GM19463 (cell line): ENCODE measurements around the gene SLC38A3.

Experiments used
- ATAC-seq: cut with Tn5 transposase; IDR thresholded peaks from one replicate; pipeline ENCODE4 v1.9.1; 2021; ENCODE audit warnings: mild to moderate bottlenecking, moderate library complexity; ENCODE audit not compliant: unreplicated experiment

Gene SLC38A3

DNA sequence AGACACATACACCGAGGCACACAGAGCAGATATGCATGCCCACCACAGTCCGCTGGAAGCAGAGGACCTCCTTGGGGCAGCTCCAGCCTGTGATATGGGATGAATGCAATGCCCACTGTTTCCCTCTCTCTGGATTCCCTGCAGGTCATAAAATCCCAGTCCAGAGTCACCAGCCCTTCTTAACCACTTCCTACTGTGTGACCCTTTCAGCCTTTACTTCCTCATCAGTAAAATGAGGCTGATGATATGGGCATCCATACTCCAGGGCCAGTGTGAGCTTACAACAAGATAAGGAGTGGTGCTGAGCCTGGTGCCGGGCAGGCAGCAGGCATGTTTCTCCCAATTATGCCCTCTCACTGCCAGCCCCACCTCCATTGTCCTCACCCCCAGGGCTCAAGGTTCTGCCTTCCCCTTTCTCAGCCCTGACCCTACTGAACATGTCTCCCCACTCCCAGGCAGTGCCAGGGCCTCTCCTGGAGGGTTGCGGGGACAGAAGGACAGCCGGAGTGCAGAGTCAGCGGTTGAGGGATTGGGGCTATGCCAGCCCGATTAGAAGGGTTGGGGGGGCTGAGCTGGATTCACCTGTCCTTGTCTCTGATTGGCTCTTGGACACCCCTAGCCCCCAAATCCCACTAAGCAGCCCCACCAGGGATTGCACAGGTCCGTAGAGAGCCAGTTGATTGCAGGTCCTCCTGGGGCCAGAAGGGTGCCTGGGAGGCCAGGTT, 14.0 kb upstream of the SLC38A3 start, which contains the start of gene GNAT1:
Gene GNAT1 (plus strand): TSS at position 675 of the 725 bp plus-strand sequence. CDS start 116 bp downstream, outside the sequence.
- no peak for ATAC-seq

DNA sequence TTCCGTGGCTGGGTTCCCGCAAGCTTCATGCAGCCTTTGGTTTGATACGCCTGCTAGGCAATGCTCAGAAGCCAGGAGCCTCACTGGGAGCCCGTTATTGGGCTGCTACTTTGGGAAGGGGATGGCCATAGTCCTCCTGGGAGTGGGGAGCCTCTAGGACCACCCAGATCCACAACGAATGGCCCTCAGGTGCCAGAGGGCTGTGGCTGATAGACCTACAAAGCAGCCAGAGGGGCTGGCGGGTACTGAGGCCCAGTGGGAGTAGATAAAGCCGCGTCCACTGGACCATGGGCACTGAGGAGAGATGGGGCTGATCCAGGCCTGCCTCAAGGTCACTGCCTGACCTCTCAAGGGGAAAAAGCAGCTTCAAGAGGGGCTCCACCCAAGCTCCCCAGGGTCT, 12.9 kb upstream of the SLC38A3 start:
- ATAC-seq: no peak

DNA sequence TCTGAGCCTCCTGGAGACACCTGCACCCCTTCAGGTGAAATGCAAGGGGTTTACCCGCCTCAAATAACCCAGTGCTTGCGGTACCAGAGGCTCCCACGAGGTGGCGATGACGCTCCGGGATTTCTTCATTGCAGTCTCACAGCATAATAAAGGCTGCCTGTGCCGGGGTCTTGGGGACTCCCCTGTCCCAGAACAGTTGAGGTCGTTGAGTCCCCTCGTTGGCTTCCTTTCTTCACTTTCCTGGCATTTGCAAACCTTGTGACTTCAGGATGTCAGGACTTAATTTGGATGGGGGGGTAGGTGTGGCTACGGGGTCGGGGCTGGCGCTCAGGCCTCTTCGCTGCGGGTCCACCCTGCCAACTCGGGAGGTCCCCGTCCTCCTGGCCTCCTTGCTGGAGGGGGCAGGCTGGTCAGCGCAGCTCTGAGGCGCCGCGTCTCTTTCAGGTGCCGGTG, 12.4 kb upstream of the SLC38A3 start:
- ATAC-seq: no peak

DNA sequence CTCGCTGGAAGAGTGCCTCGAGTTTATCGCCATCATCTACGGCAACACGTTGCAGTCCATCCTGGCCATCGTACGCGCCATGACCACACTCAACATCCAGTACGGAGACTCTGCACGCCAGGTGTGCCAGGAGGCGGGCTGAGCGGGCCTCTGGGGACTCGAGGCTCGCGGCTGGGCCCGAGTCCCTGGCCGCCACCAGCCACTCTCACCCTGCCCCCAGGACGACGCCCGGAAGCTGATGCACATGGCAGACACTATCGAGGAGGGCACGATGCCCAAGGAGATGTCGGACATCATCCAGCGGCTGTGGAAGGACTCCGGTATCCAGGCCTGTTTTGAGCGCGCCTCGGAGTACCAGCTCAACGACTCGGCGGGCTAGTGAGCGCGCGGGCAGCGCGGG, 11.8 kb upstream of the SLC38A3 start:
- ATAC-seq: no peak

DNA sequence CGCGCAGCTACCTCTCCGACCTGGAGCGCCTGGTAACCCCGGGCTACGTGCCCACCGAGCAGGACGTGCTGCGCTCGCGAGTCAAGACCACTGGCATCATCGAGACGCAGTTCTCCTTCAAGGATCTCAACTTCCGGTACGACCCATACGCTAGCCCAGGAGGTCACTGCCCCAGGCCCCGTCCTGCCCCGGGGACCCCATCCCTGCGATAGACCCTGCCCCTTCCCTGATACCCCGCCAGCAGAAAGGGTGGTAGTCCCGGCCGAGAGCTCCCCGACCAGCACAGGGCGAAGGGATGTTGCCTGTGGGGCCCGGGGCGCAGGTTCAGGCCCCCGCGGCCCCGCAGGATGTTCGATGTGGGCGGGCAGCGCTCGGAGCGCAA, 11.3 kb upstream of the SLC38A3 start:
- no peak for ATAC-seq

DNA sequence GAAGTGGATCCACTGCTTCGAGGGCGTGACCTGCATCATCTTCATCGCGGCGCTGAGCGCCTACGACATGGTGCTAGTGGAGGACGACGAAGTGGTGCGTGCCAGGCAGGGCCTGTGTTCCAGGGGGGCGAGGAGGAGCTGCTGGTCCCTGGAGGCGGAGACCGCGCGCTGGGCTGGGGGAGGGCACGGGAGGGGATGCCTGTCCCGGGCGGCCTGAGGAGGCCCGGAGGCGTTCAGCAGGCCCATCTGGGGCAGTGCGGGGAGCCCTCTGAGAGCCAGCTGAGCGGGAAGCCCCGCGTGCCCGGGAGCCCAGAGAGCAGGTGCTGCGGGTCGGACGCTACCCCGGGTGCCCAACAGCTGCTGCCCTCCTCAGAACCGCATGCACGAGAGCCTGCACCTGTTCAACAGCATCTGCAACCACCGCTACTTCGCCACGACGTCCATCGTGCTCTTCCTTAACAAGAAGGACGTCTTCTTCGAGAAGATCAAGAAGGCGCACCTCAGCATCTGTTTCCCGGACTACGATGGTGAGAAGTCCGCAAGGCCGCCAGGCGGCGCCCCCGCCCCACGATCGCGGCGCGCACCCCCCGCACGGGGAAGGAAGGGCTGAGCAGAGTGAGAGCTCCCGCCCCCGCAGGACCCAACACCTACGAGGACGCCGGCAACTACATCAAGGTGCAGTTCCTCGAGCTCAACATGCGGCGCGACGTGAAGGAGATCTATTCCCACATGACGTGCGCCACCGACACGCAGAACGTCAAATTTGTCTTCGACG, 10.8 kb upstream of the SLC38A3 start:
- no peak for ATAC-seq

DNA sequence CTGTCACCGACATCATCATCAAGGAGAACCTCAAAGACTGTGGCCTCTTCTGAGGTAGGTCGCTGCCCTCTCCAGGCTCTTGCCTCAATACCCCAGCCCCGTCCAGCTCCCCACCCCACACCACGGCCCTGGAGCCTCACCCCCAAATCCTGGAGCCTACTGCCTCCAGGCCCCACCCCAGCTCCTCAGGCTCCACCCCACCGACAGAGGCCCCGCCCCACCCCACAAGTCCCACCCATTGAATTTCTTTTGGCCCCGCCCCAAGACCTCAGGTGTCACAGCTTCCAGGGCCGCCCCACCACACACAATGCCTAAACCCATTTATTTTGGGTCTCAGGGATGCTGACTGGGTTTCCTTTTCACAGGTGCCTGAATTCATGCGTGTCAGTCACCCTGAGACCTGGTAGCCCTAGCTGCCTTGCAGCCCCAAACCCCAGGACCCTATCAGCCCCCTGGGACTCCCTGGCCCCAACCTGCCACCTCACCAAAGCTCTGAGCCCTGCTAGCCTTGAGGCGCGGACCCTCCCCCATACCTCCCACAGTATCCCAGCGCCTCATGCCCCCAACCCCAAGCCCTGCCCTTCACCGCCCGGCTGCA, 10.1 kb upstream of the SLC38A3 start:
- ATAC-seq: no peak

DNA sequence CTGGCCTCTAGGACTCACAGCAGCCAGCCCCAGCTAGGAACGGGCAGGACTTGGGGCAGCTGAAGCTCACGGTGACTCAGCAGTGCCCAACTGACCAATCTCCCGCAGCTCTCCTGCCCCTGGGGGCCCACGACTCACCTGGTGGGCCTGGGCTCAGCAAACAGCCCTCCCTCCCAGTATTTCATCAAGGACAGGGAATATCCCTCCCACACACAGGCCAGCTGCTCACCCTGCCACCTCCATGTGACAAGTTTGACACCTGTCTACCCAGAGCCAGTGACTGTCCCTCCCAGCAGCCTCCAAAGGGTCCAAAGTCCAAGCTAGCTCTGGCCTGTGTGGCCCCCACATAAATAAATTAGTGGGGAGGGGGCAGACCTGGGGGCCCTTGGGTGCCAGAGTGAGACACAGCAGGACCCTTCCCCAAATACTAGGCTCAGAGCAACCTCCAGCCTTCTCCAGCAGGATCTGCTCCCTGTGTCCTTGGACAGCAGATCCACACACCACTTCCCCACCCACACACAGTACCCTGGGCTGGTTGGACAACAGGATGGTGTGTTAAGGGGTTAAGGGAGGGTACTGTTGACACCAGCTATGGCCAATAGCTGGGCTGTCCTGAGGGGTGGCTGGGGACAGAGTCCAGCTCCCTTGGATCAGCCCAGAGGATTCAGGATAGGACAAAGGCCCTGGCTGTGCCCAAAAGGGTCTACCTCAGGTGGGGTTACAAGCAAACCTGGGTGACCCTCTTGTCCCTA, 9.4 kb upstream of the SLC38A3 start:
- ATAC-seq: no peak

DNA sequence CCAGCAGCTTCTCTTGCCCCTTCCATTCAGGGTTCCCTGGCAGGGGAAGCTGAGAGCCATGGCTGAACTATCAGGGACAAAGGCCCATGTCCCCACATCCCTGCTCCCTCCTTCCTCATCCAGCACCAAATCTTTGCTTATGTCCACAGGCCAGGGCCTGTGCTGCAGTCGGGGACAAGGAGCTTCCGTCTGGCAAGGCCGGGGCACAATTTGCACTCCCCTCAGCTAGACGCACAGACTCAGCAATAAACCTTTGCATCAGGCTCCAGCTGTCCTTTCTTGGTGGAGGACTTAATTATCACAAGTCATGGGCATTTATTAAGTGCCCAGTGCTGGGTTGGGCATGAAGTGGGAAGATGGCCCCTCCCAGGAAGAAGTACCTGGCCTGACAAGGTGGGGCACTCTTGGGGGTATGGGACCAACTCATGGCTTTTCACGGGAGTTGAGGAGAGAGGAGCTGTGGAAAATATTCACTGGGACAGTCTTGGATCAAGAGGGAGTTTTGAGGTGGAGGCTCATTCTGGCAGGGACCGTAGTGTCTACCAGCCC, 8.7 kb upstream of the SLC38A3 start:
- no peak for ATAC-seq

DNA sequence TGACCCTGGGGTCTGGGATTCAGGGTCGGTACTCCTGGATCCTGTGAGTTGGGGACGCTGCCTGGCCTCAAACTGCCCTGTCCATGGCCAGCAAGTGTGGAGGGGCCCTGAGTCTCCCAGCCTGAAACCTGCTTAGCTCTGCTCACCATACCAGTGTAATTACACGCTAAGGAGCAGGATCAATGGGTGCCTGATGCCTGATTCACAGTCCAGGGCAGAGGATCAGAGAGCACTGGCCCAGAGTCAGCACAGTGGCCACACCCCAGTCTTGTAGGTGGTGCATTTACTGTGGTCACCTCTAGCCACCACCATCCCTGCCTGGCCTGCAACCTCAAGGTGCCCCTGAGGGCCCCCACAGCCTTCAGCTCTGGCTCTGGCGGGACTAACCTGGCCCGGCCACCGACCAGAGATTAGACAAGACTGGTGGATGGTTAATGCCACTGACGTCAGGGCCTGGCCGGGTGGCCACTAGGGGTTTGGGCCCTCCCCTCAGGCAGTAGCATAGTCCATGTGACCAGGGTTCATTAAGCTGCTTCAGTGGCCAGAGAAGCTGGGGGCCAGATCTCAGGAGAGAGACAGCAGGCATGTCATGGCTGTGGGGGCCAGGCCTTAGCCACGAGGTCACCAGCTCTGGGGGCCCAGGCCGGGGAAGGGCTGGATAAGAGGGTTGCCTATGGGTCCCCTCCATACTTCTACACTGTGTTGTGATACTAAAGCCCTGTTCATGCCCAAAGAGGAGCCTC, 3.3 kb upstream of the SLC38A3 start:
- ATAC-seq: no peak

DNA sequence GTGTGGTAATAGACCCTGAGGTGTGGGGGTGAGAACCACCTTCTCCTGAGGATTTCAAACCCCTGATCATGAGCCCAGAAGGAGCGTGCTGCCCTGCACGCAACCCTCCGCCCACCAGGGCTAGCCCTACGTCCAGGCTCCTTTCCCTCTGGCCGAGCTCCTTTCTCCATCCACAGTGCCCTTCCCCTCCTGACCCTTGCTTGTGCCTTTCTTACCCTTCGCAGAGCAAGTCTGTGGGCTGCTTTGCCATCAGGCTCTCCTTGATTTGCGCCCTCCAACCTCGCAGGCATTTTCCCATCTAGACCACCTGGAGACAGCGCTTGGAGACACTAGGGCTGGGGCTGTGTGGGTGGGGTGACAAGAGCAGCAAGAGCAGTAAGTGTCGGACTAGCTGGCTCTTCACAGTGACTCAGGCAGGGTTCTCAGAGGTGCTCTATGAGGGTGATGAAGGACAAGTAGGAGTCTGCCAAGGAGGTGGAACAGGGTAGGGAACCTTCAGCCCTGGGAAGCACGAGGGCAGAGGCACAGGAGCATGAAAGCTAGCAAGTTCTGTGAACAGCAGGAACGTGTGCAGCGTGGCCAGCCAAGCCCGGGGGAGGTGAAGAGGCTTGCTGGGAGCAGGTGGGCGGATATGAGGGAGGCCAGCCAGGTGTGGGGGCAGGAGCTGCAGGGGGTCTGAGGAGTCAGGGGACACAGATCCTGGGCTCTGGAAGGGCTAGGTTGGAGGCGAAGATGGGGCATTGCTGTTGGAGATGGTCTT, 2.5 kb upstream of the SLC38A3 start:
- ATAC-seq: no peak

DNA sequence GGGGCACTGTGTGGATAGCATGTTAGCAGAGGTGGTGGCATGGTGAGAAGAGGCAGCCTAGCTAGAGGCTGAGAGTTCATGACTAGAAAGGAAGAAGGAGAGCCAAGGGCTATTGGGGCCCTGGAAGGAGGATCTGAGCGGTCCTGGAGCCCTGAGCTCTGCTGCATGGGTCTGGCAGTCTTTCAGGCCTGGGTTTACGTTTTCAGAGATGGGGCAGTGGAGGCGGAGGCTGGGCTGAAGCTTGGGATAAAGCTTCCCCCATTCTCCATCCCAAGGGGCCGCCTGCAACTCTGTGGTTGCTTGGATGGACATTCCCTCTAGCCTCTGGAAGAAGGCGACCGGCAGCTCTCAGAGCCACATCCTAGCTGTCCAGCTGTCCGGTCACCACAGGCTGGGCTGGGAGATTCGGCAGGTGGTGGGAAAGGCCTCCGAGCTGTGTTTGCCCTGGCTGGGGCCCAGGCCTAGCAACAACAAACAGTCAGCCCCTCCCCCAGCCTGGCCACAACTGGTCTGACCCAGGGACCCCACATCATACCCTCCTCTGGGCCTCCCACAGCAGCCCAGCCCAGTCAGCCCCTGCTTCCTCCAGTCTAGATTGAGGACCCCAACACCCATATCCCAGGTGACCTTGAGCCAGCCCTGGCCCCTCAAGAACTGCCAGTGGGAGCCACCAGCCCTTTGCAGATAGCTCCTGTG, 1.8 kb upstream of the SLC38A3 start:
- ATAC-seq: no peak

DNA sequence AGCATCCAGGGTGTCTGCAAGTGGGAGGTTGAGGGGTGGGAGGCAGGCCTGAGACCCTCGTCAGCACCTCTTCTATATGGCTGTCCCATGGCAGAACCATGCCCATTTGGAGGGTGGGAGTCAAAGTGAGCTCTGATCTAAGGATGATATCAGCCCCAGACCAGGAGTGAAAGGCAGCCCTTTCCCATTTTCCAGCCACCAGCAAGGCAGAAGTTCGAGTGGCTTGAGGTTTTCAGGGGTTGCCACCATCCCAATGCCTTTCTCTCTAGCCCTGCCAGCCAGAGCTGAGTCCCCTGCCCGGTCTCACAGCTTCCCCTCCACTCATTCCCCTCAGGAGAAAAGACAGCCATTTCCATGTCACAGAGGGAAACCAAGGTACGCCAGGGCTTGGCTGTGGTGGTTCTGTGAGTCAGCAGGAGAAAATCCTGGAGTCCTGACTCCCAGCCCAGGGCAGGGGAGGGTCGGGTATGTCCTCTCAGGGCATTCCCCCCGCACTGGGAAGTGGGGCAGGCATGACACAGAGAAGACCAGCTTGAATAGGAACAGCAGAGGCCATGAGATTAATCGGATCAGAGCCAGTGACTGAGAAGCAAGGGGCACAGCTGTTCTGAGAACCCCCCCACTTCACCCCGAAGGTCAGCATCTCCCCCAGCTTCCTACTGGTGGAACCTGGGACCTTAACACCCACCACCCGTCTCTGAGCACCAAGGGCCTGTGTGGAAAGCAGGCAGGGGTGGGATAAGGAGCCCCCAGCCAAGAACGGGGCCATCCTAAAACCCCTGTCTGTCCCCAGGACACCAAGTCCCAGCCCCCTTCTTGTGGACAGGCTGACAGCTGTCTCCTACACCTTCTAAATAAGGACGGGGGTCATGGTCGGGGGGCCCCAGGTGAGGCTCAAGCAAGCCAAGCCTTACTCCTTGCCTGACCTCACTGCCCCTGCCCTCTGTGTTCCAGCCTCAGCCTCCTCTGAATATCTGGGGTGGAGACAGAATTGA, 965 bp upstream of the SLC38A3 start:
- ATAC-seq: no peak

DNA sequence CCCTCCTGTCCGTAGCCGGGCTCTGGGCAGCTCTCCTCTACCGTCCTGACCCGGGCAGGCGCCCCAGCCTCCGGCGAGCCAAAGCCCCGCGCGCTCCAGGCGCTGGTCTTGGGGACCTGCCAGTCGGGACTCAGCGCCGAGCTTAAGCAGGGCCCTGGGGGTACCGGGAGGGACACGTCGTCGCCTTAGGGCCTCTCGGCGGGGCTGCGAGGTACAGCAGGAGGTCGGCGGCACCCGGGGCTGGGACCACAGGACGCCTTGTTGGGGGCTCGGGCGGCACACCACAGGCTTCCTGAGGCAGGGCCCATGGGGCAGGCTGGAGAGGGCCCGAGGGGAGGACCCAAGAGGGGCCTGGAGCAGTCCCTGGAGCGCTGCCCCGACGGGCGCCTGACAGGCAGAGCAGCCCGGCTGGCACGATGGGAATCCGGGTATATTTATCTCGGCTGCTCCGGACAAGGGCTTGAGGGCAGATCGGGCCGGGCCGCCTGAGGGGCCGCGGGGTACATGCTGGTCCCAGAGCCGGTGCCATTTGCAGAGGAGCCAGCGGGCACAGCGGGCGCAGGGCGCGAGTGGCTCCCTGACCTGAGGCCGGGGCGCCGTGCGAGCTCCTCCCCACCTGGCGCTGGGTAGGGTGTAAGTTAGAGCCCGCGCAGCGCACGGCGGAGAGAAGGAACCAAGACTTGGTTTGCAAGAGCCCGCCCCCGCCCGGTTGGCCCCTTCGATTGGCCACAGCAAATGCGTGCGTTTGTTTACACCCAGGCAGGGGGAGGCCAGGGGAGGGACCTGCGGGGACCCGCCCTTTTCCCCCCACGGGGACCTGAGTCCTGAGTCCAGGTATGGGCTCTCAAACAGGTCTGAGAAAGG, 574 bp downstream of the SLC38A3 start:
- no peak for ATAC-seq

DNA sequence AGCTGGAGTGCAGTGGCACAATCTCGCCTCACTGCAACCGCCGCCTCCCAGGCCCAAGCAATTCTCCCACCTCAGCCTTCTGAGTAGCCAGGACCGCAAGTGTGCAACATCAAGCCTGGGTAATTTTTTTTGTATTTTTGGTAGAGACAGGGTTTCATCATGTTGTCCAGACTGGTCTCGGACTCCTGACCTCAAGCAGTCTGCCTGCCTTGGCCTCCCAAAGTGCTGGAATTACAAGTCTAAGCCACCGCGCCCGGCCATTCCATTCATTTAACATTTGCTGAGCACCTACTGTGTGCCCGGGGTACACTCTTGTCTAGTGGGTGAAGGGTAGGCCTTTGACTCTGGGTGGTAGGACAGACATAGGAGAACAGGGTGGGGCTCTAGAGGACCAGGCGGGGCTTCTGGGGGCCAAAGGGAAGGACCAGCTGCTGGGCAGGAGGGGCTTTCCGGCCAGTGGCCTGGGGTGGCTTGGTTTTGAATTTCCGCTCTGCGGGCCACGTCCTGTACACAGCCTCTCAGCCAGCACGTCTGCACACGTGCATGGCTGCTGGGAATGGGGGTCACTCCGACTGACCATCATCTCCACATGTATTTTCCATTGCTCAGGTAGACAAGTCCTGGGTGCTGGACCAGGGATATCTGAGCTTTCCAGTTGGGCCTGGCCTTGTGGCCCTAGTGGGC, 2.4 kb downstream of the SLC38A3 start:
- no peak for ATAC-seq

DNA sequence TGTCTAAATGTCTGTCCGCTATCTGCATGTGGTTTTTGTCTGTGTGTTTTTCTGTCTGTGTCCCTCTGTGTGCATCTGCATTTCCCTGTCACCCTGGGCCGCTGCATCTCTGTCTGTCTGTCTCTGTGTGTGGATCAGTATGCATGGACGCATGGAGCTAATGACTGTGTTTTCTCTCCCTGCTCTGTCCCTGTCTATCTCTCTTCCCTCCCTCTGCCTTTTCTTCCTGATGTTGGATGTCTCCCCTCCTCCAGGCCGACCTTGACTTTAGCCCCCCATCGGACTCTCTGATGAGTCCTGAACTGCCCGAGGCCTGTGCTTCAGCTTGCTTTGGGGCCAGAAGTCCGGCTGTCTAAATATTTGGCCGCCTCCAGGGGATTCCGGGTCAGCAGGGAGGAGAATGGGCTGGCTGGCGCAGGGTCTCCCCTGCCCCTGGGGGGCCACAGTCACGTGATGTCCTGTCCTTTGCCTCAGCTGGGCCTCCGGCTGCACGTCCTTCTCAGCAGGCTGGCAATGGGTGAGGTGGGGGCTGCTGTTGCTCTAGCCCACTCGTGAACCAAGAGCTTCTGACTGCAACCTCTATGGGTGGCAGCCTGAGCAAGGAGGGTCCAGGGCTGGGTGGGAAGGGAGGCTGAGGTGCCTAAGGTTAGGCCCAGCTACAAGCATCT, 3.7 kb downstream of the SLC38A3 start:
- no peak for ATAC-seq
